ENCODE data around the gene TYW1.
"Not testable (repeated sequence)": the region's sequence is repeated elsewhere in the genome, so short reads cannot be mapped to it uniquely, and the experiment has no call there.

The TYW1 gene, protein sequence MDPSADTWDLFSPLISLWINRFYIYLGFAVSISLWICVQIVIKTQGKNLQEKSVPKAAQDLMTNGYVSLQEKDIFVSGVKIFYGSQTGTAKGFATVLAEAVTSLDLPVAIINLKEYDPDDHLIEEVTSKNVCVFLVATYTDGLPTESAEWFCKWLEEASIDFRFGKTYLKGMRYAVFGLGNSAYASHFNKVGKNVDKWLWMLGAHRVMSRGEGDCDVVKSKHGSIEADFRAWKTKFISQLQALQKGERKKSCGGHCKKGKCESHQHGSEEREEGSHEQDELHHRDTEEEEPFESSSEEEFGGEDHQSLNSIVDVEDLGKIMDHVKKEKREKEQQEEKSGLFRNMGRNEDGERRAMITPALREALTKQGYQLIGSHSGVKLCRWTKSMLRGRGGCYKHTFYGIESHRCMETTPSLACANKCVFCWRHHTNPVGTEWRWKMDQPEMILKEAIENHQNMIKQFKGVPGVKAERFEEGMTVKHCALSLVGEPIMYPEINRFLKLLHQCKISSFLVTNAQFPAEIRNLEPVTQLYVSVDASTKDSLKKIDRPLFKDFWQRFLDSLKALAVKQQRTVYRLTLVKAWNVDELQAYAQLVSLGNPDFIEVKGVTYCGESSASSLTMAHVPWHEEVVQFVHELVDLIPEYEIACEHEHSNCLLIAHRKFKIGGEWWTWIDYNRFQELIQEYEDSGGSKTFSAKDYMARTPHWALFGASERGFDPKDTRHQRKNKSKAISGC

DNA sequence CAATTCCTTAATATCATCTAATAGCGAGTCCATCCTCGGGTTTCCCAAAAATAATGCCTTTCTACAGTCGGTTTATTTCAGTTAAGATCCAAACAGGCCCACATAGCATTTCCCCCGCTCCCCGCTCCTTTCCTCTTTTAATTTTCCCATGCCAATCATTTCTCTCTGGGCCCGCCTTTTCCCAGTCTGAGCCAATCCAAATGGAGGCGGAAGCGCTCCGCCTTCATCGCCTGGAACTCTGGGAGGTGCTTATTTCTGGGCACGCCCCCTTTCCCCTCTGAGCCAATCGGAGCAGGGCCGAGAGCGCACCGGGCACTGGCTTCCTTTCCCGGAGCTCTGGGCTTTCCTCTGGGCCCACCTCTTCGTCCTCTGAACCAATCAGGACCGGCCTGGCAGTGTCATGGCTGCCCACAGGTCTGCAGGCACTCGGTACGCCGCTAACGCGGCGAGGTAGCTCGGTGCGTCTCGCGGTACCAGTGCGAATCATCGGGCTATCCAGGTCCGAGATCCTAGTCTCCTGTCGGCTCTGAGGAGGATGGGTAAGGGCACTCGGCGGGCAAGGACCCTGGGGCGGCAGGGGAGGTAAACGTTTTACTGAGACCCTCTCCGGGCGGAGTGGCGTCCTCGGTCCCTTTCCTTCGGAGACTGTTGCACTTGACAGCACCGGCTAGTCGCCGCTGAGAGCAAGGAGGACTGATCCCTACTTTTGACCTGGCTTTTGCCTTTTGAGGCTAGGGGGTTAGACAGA, at the start of gene TYW1:
TYW1 (plus strand) TSS at position 390 of the 748 bp plus-strand sequence; CDS start at position 536, 146 bp downstream.
- DNase-seq, result peak; percentile 94

DNA sequence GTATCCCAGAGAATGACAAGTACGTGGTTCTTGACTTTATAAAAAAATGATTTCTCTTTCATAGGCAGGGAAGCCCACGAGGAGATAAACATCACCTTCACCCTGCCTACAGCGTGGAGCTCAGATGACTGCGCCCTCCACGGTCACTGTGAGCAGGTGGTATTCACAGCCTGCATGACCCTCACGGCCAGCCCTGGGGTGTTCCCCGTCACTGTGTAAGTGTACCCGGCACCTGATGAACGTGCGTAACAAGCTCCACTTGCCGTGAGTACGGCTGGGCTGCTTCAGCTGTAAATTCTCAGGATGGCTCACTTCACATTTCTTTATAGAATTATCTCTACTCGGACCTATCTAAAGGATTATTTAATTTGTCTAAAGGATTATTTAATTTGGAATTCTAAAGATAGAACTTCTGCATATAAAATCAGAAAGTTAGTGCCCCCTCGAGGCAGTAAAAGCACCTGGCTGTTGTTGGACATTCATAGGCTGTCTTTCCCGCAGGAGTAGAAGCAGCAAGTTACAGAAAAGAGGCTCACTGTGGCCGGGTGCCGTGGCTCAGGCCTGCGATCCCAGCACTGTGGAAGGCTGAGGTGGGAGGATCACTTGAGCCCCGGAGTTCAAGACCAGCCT, 48.0 kb upstream of the TYW1 start:
- no peak for DNase-seq

DNA sequence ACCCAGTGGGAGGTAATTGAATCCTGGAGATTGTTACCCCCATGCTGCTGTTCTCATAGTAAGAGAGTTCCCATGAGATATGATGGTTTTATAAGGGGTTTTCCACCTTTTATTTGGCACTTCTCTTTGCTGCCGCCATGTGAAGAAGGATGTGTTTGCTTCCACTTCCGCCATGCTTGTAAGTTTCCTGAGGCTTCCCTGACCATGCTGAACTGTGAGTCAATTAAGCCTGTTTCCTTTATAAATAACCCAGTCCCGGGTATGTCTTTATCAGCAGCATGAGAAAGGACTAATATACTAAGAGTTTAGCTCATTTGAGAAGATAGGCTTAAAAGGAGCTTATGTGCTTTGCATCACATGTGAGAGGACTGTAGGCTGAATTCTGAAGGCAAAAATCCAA, 46.3 kb upstream of the TYW1 start:
- DNase-seq, result no peak

DNA sequence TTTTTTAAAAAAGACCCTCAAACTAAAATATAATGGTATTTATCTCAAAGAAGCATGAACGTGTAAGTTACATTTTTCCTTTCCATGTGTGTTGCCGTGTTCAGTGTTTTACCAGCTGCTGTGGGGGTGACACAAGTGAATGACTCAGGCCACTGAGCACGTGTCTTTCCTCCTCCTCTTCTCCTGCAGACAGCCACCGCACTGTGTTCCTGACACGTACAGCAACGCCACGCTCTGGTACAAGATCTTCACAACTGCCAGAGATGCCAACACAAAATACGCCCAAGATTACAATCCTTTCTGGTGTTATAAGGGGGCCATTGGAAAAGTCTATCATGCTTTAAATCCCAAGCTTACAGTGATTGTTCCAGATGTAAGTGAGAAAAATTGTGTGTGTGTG, 45.9 kb upstream of the TYW1 start:
- no peak for DNase-seq

DNA sequence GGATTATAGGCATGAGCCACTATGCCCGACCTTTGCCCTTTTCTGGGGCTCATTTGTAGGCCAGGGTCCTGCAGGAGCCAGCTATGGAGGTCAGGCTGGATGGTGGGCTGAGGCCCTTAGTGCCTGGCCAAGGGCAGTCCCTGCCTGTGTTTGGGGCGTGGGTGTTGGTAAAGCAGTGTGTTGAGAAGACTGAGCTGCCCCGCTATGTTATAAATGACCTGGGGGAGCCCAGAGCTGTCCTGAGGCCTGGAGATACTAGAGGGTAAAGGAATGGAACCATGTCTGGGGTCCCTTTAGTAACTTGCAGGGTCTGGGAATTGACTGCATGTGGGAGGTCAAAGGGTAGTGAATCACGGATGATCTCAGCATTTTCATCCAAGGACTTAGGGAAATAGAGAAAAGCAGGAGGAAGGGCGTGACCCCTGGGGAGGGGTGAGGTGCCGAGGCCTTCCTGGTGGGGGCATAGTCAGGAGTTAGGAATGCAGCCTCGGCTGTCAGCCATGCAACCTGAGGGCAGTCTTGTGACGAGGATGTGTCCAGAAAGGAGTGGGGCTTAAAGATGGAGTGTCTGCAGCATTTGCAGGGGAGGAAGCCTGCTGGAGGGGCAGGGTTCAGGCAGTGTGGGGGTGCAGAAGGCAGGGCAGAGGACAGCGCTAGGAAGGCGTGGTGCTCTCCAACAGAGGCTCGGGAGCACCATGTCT, 44.1 kb upstream of the TYW1 start:
- DNase-seq, result no peak

DNA sequence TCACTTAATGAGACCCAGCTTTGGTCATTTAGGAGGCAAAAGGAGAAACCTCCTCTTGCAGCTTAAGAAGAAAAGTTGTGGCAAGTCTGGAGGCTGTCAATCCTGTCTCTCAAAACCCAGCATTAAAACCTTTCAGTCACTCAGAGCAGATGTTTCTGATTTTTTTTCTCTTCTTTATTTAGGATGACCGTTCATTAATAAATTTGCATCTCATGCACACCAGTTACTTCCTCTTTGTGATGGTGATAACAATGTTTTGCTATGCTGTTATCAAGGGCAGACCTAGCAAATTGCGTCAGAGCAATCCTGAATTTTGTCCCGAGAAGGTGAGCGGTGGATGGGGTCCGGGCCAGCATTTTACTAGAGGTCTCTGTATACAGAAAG, 43.6 kb upstream of the TYW1 start:
- no peak for DNase-seq

DNA sequence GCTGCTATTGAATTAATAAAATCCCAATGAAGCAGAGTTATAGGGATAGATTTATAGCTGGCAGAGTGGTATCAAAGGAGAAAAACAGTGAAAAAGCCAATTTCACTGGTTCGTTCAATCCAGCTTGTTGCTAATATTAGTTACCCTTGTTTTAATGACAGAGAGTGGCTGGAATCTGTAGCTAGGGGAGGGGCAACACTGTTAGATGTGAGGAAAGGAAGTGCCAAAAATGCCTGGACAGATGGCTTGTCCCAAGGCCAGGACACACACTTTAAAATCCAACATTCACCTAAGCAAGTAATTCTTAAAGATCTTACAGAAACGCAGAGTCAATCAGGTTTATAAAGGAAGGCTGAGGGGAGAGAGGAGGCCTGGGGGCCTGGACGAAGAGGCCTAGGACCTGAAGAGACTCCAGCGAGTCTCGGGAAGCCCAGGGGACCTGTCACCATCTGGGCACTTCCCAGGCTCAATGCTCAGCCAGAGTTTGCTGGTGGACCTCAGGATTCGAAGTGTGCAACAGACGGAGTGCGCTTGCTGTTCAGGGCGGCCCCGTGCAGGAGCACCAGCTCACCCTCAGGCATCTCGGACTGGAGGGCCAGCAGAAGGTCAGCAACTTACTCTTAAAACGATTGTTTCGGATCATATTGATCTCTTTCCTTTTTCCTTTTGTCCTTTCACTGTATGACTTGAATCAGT, 38.9 kb upstream of the TYW1 start:
- DNase-seq, result no peak

DNA sequence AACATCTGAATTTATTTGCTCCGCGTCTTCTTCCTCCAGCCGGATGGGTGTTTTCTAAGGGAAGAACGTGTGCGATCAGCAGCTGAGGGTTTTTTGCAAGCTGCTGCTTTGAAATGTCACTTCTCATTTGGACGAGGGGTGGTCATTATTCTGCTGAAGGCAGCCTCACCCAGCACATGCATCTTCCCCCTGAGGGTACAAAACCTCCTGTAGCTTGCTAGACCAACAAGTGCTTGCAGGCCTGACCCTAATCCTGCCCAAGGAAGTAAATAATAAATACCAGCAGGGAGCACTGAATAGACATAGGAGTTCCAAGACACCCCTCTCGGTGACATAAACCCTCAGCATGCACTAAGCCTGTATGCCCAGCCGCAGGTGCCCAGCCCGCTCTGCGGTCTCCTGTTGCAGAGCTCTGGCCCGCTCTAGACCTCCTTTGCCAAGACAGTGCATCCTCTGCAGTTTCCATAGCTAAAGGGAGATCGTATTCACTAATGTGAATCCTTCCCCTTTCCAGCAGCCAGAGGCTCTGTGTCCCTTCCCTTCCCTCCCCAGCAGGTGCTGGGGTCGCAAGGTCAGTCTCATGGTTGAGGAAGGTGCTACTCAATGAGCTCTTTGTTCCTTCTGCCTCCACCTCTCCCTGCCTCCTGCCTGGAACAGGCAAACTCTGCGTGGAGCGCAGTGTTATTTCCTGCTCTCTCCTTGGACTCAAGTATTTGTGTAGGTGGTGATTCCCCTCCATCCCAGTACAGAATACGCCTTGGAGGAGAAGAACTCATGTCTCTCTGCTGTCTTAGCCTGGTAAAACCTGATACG, 37.9 kb upstream of the TYW1 start:
- no peak for DNase-seq

DNA sequence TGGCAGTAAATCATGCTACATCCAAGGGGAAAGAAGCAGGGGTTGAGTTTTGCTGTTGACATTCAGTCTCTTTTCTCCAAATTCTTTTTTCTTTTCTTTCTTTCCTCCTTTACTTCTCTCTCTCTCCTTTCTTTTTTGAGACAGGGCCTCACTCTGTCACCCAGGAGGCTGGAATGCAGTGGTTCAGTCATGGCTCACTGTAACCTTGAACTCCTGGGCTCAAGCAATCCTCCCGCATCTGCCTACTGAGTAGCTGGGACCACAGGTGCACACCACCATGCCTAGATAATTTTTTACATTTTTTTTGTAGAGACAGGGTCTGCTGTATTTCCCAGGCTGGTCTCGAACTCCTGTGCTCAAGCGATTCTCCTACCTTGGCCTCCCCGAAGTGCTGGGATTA, 36.4 kb upstream of the TYW1 start:
- no peak for DNase-seq

DNA sequence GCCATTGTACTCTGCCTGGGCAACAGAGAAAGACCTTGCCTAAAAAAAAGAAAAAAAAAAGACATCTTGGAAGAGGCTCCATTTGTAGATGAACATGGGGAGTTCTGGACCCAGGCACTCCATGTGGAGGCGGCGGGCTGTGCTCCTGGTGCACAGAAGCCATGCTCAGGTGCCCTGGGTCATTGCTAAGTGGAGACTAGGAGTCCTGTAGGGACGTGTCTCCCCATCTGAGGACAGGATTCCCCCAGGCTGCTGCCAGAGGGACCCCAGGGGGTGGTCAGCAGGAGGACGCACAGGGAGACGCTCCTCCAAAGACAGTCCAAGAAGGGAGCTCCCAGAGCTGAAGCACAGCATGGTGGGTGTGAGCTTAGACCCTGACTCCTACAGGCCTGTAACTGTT, 35.5 kb upstream of the TYW1 start:
- DNase-seq, result no peak

DNA sequence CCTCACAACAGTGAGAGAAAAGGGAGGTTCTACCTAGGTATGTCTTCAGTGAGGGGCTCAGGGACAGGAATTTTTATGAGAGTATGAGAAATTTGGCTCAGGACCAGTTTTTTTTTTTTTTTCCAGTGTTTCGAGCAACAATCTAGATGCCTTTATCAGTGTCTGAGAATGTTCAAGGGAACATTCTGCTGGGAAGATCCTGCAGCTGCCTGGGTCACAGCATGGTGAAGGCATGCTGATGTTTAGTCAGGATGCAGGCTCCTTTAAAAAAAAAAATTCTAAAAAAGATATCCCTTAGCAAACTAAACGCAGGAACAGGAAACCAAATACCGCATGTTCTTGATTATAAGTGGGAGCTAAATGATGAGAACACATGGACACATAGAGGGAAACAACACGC, 32.2 kb upstream of the TYW1 start:
- DNase-seq, result no peak

DNA sequence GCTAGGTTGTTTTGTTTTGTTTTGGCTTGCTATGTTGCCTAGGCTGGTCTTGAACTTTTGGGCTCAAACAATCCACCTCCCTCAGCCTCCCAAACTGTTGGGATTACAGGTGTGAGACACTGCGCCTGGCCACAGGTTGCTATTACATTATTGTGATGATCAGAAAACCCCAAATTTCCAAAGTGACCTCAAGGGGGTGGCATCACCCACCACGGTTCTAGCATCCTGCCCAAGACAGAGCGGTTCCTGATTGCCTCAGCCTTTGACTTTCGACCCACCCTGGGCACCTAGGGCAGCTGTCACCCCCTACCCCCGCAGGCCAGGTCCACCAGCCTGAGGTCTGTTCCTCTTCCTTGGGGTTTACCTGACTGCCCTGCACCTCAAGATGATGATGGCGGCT, 29.6 kb upstream of the TYW1 start:
- no peak for DNase-seq

DNA sequence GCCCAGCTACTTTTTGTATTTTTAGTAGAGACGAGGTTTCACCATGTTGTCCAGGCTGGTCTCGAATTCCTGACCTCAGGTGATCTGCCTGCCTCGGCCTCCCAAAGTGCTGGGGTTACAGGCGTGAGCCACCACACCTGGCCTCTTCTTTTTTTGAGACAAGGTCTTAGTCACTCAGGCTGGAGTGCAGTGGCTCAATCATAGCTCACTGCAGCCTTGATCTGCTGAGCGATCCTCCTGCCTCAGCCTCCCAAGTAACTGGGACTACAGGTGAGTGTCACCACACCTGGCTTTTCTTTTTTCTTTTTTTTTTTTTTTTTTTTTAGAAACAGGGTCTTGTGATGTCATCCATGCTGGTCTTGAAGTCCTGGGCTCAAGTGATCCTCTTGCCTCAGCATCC, 27.6 kb upstream of the TYW1 start:
- not testable (repeated sequence) for DNase-seq

DNA sequence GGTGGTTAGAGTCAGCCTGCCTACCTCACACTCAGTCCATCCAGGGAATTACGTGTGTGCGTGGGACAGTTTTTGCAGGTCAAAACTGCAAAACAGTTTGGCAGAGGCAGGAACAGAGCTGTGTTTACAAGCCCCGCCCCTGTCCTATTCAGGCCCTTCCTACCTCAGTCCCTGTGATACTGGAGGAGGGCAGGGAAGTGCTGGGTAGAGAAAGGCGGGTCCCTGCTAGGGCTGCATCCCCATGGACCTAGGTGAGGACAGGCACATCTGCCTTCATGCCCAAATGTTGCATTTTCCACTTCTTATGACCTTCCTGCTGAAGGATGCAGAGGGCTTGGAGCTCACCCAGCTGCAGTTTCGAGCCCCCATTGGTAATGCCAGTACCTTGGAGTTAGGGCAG, 26.3 kb upstream of the TYW1 start:
- DNase-seq, result no peak

DNA sequence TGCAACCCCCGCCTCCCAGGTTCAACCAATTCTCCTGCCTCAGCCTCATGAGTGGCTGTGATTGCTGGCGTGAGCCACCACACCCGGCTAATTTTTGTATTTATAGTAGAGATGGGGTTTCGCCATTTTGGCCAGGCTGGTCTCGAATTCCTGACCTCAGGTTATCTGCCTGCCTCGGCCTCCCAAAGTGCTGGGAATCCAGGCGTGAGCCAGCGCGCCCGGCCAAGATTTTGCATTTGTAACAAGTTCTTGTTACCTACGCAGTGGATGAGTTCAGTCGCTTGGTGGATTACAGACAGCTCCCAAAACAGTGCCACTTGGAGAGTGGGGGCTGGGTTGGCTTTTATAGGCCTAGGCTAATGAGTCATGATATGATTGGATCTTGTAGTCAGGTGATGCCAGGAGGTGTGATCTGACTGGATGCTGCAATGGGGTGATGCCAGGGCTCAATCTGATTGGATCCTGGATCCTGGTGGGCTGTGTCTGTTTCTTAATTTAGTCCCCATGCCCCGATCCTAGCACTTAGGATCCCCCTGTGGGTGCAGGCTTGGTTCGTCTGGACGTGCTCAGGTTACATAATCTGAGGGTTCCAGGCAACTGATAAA, 21.5 kb upstream of the TYW1 start:
- no peak for DNase-seq

DNA sequence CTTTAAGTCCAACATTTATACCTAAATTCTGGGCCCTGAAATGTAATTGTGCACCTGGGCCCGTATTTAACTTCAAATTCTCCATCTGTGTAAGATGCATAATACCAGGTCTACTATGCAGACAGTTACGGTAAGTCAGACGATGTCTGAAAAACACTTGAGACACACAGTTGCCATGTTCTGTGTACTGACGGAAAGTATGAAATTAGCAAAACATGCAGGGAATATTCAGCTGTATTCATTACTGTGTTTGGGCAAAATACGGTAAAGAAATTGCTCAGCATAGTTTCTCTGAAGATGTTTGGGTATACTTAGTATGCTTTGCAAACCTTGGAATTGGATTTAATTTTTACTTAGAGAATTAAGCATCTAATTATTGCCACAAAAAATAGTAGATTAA, 18.3 kb upstream of the TYW1 start:
- not testable (repeated sequence) for DNase-seq

DNA sequence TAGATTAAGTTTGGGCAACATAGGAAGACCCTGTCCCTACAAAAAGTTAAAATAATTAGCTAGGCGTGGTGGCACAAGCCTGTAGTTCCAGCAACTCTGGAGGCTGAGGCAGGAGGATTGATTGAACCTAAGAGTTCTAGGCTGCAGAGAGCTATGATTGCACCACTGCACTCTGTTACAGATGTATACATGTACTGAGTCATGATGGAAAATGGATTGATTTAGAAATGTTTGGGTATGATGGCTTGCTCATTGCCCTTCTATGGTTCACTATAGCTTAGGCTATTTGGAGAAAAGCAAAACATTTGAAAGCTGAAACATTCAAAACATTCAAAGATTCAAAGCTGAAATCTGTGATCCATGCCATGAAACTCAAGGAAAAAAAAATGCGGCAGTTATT, 17.6 kb upstream of the TYW1 start:
- not testable (repeated sequence) for DNase-seq

DNA sequence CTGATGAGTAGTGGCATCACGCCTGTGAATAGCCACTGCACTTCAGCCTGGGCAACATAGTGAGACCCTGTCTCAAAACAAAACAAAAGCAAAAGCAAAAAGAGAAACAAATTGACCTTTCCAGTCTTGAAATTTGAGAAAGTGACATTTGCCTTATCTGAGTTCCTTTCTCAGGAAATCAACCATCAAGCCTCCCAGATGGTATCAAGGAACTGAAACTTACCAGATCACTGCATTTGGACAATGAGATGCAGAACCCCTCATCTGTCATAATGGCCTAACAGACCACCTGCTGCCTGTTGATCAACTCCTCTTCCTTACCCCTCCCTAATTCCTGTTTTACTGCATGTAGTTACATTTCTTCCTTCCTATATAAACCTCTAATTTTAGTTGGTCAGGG, 16.3 kb upstream of the TYW1 start:
- not testable (repeated sequence) for DNase-seq

DNA sequence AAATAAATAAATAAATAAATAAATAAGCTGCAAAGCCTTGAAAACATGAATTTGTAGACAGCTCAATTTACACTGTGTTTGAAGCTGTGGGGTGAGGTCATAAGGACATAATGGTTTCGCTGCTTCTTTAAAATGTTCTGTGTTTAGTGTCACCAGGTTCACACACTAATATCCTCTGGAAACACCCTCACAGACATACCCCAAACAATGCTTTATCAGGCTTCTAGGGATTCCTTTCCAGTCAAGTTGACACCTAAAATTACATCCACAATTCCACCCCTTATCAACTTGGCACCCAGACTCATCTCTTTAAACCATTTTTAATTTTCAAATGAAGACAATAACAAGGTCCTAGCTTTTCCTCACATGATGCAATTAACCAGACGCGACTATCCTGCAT, 7.1 kb upstream of the TYW1 start:
- not testable (repeated sequence) for DNase-seq

DNA sequence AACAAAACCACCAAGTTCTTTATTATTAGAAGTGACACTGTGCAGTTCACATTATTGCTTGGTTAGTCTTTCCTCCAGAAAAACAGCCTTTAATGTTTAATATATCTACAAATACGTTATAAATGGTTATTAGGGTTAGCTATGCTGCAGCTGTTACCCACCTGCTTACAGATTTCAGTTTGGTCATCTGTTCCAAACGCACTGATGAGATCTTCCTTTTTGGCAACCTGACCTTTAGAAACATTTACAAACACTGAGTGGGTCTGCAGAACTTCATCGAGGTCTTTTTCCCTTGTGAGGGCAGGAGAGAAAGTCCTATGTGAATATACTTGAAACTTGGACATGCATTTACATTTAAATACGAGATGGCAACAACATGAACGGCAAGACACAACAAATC, 2.6 kb upstream of the TYW1 start:
- not testable (repeated sequence) for DNase-seq

DNA sequence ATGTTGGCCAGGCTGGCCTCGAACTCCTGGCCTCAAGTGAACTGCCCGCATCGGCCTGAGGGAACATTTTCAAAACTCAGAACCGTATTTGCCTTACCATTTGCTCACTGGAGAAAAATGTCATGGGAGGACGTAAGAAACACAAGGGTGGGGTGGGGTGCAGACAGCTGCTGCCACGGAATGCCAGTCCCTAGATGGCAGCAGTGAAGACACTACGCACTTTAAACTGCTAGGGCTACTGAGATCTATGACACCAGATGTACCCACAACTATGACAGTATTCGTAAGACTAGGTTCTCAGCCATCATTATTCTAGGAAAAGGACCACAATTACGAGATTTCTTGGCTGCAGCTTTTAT, 2.0 kb upstream of the TYW1 start:
- DNase-seq, result peak; percentile 15

Data from NCI-H2171 (cell line).